GM12801 (cell line): ENCODE results near the gene MYBPH.

Source experiments
- CTCF ChIP-seq: IDR thresholded peaks from one replicate; pipeline ENCODE4 v1.5.1; 2011; ENCODE audit warnings: control low read depth; ENCODE audit not compliant: insufficient read length; ENCODE audit errors: extremely low read depth

Gene MYBPH

GRCh38 chr1:203129501-203130231, 46.0 kb downstream of the MYBPH start:
- TF ChIP-seq CTCF, result no peak

- no peak for TF ChIP-seq CTCF
Measured at GRCh38 chr1:203128716-203129500, 46.7 kb downstream of the MYBPH start.

GRCh38 chr1:203128431-203128715, 47.3 kb downstream of the MYBPH start:
- no peak for TF ChIP-seq CTCF

- TF ChIP-seq CTCF, result no peak
Measured at GRCh38 chr1:203127666-203128430, 47.8 kb downstream of the MYBPH start, which contains the start of gene ADORA1. TSS of gene ADORA1 (plus strand) at chr1:203127726. CDS start at chr1:203128842, 1,116 bp downstream.

GRCh38 chr1:203126866-203127665, 48.6 kb downstream of the MYBPH start:
- TF ChIP-seq CTCF, result no peak

- TF ChIP-seq CTCF, result no peak
Measured at GRCh38 chr1:203126151-203126865, 49.3 kb downstream of the MYBPH start.
